Hippocampal formation (tissue), 2 donors: ENCODE data around the gene DDIT4L.
"Not testable (repeated sequence)": the region's sequence is repeated elsewhere in the genome, so short reads cannot be mapped to it uniquely, and the experiment has no call there.

ENCODE experiments used
- DNase-seq, 2 donors: peaks; one replicate each; lab custom pipeline; 2025; lab: John Stamatoyannopoulos, UW

Gene DDIT4L

GRCh38 chr4:100166297-100167039 is 23.8 kb downstream of the DDIT4L start:
- no peak for DNase-seq

- DNase-seq, result no peak
Observed at GRCh38 chr4:100165809-100166208, 24.5 kb downstream of the DDIT4L start.

GRCh38 chr4:100164808-100165760 is 25.2 kb downstream of the DDIT4L start:
- no peak for DNase-seq

- no peak for DNase-seq
Observed at GRCh38 chr4:100162027-100162685, 28.1 kb downstream of the DDIT4L start.

GRCh38 chr4:100149190-100149589 is 41.1 kb downstream of the DDIT4L start:
- no peak for DNase-seq

GRCh38 chr4:100147684-100148083 is 42.6 kb downstream of the DDIT4L start:
- no peak for DNase-seq

- DNase-seq, result no peak
Observed at GRCh38 chr4:100147198-100147597, 43.1 kb downstream of the DDIT4L start.

- DNase-seq, result no peak
Observed at GRCh38 chr4:100146756-100147155, 43.5 kb downstream of the DDIT4L start.

- not testable (repeated sequence) for DNase-seq
Observed at GRCh38 chr4:100137320-100137719, 52.9 kb downstream of the DDIT4L start.
